Measurements from ENCODE around the gene ATF5. TPM values are rescaled to one million over a fixed set of nuclear protein-coding genes. Genes with fewer than 3 reads are reported as not detected.

Gene ATF5
- polyA plus RNA-seq, 1 experiment: 6.3 TPM

GRCh38 chr19:49952479-49952836 is 23.5 kb downstream of the ATF5 start:
- DNase-seq (ENCODE audit: low read depth, low spot score): no peak
- no peak overlapping the region for H3K4me3 ChIP-seq (ENCODE audit: low read depth, low read length)
- H3K9me3 ChIP-seq (ENCODE audit: control insufficient read depth, insufficient read depth, low read length): no peaks in the 10 kb centered on the region; the same call in 1 of the 2 replicates
- no peak for TF ChIP-seq CTCF (IDR thresholded peaks at IDR 0.05; ENCODE audit: low read depth, low read length)
- peaks cover 33% of the 10 kb centered on the region for H3K27me3 ChIP-seq (ENCODE audit: control insufficient read depth, insufficient read depth, low read length)
- H3K27ac ChIP-seq (ENCODE audit: low read depth, low read length): no peak overlapping the region
- CTCF ChIA-PET: interaction anchor here (0.6 to 2.7 kb wide), 2 partner anchors 13 to 15 kb away, joined by 5 to 15 read pairs; no protein-coding TSS in a partner anchor
- POLR2A ChIA-PET: no interaction called here

- Histone ChIP-seq H3K4me3 (ENCODE audit: low read depth, low read length) (no peak overlapping the region), H3K27me3 (ENCODE audit: control insufficient read depth, insufficient read depth, low read length) (peaks cover 33% of the 10 kb centered on the region), H3K9me3 (ENCODE audit: control insufficient read depth, insufficient read depth, low read length) (no peaks in the 10 kb centered on the region; the same call in 1 of the 2 replicates), H3K27ac (ENCODE audit: low read depth, low read length) (no peak overlapping the region)
- no peak for TF ChIP-seq CTCF (IDR thresholded peaks at IDR 0.05; ENCODE audit: low read depth, low read length)
- no peak for DNase-seq (ENCODE audit: low read depth, low spot score)
- ChIA-PET CTCF (interaction anchor here (1.6 to 2.7 kb wide), 2 partner anchors 15 to 31 kb away, joined by 6 to 15 read pairs; no protein-coding TSS in a partner anchor), POLR2A (no interaction called here)
Observed at GRCh38 chr19:49952906-49953305, 23.9 kb downstream of the ATF5 start.

- DNase-seq (ENCODE audit: low read depth, low spot score): no peak
- ChIA-PET CTCF (interaction anchor here (0.9 to 2.7 kb wide), 3 partner anchors 16 to 183 kb away, joined by 3 to 15 read pairs (median 6); no protein-coding TSS in a partner anchor), POLR2A (no interaction called here)
- TF ChIP-seq CTCF (IDR thresholded peaks at IDR 0.05; ENCODE audit: low read depth, low read length): no peak
- Histone ChIP-seq H3K9me3 (ENCODE audit: control insufficient read depth, insufficient read depth, low read length) (no peaks in the 10 kb centered on the region; the same call in 1 of the 2 replicates), H3K27ac (ENCODE audit: low read depth, low read length) (no peak overlapping the region), H3K27me3 (ENCODE audit: control insufficient read depth, insufficient read depth, low read length) (peaks cover 33% of the 10 kb centered on the region), H3K4me3 (ENCODE audit: low read depth, low read length) (no peak overlapping the region)
Observed at GRCh38 chr19:49953416-49953815, 24.4 kb downstream of the ATF5 start.

GRCh38 chr19:49954092-49954829 is 25.3 kb downstream of the ATF5 start:
- H3K9me3 ChIP-seq (ENCODE audit: control insufficient read depth, insufficient read depth, low read length): no peaks in the 10 kb centered on the region; the same call in 1 of the 2 replicates
- no peak for TF ChIP-seq CTCF (IDR thresholded peaks at IDR 0.05; ENCODE audit: low read depth, low read length)
- POLR2A ChIA-PET: no interaction called here
- H3K27ac ChIP-seq (ENCODE audit: low read depth, low read length): no peak overlapping the region
- H3K27me3 ChIP-seq (ENCODE audit: control insufficient read depth, insufficient read depth, low read length): peaks cover 33% of the 10 kb centered on the region
- no peak for DNase-seq (ENCODE audit: low read depth, low spot score)
- H3K4me3 ChIP-seq (ENCODE audit: low read depth, low read length): no peak overlapping the region
- CTCF ChIA-PET: interaction anchor here (0.5 to 2.7 kb wide), 4 partner anchors 16 to 182 kb away, joined by 3 to 15 read pairs (median 4); no protein-coding TSS in a partner anchor

- CTCF ChIA-PET: interaction anchor here (0.6 to 2.7 kb wide), 2 partner anchors 17 to 20 kb away, joined by 3 to 15 read pairs; no protein-coding TSS in a partner anchor
- no peak overlapping the region for H3K27ac ChIP-seq (ENCODE audit: low read depth, low read length)
Observed at GRCh38 chr19:49954933-49955332, 25.9 kb downstream of the ATF5 start.

More at GRCh38 chr19:49954933-49955332, 25.9 kb downstream of the ATF5 start:
- H3K9me3 ChIP-seq (ENCODE audit: control insufficient read depth, insufficient read depth, low read length): no peaks in the 10 kb centered on the region; the same call in 1 of the 2 replicates
- POLR2A ChIA-PET: no interaction called here
- H3K4me3 ChIP-seq (ENCODE audit: low read depth, low read length): no peak overlapping the region
- H3K27me3 ChIP-seq (ENCODE audit: control insufficient read depth, insufficient read depth, low read length): peaks cover 33% of the 10 kb centered on the region
- TF ChIP-seq CTCF (IDR thresholded peaks at IDR 0.05; ENCODE audit: low read depth, low read length): no peak
- DNase-seq (ENCODE audit: low read depth, low spot score): no peak
